Measurements from ENCODE around the gene STX3. TPM values are rescaled to one million over a fixed set of nuclear protein-coding genes. Genes with fewer than 3 reads are reported as not detected.

The STX3 gene
- total and polyA plus RNA-seq, 2 of the 13 experiments (the other 11 are each of a cell fraction or from before 2014, with no cell fraction given): 16.5 to 24.0 TPM

DNA sequence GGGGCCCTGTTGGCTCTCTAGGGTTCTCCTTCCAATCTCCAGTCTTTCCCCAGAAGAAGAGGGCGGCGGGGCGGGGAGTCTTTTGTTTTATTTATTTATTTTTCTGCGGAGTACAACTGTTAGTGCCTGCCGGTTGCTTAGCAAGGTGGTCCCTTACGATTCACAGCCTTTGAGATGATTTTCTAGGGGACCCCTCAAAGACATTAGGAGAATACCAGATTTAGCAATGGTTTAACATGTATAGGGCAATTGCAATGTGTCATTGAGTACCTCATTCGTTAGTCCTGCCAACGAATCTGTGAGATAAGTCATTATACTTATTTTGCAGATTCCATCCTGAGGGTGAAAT is 55.7 kb downstream of the STX3 start (continued):
- TF ChIP-seq, protein P1, sequence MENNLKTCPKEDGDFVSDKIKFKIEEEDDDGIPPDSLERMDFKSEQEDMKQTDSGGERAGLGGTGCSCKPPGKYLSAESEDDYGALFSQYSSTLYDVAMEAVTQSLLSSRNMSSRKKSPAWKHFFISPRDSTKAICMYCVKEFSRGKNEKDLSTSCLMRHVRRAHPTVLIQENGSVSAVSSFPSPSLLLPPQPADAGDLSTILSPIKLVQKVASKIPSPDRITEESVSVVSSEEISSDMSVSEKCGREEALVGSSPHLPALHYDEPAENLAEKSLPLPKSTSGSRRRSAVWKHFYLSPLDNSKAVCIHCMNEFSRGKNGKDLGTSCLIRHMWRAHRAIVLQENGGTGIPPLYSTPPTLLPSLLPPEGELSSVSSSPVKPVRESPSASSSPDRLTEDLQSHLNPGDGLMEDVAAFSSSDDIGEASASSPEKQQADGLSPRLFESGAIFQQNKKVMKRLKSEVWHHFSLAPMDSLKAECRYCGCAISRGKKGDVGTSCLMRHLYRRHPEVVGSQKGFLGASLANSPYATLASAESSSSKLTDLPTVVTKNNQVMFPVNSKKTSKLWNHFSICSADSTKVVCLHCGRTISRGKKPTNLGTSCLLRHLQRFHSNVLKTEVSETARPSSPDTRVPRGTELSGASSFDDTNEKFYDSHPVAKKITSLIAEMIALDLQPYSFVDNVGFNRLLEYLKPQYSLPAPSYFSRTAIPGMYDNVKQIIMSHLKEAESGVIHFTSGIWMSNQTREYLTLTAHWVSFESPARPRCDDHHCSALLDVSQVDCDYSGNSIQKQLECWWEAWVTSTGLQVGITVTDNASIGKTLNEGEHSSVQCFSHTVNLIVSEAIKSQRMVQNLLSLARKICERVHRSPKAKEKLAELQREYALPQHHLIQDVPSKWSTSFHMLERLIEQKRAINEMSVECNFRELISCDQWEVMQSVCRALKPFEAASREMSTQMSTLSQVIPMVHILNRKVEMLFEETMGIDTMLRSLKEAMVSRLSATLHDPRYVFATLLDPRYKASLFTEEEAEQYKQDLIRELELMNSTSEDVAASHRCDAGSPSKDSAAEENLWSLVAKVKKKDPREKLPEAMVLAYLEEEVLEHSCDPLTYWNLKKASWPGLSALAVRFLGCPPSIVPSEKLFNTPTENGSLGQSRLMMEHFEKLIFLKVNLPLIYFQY (CRISPR knock-in tag; IDR thresholded peaks at IDR 0.05; ENCODE audit: borderline replicate concordance): 0 out of 2 replicates have a peak, but pooled peaks have one; percentile 0
- 0 out of 2 replicates have a peak, but pooled peaks have one; percentile 7 for TF ChIP-seq ZNF33B (CRISPR knock-in tag; IDR thresholded peaks at IDR 0.05)
- no peak for TF ChIP-seq BHLHE40 (IDR thresholded peaks at IDR 0.05; ENCODE audit: low read length)

DNA sequence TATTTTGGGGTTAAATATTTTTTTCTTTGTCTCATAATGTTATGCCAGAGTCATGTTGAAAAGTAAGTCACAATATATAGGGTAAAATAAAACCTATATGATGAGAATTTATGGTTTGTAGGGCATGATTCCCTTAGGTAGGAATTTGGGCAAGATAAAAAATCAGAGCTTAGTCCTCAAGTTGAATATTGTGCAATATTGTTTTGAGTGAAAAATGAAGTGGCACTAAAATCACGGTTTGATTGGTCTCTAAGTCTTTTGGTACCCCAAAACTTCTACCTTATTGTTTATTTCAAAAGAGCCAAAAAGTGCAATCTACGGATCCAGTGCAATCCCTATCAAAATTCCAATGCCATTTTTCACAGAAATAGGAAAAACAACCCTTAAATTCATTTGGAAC is 57.0 kb downstream of the STX3 start:
- H3K4me1 ChIP-seq (ENCODE audit: insufficient read depth, low read length): peaks cover 41% of the 10 kb centered on the region
- in situ Hi-C loops (cut with HindIII; ENCODE audit: extremely low pct_ligation_motif_present, low pct_unique_long_range_greater_than_20kb): no loop called here
- no peak for TF ChIP-seq HNRNPL (IDR thresholded peaks at IDR 0.05; ENCODE audit: low read depth, low read length)
- TF ChIP-seq CEBPB (IDR thresholded peaks at IDR 0.05; ENCODE audit: borderline replicate concordance, low read depth, low read length): peak; percentile 52; the same call in 1 of the 2 replicates
- H3K79me2 ChIP-seq (ENCODE audit: insufficient read depth, low read length): peaks cover 4% of the 10 kb centered on the region
- CTCF ChIA-PET (ENCODE audit: low intra/inter-chr PET ratio, low total read pairs): no interaction called here
- DNase-seq (ENCODE audit: low spot score): no peak
- no TSS peak for BruUV-seq (replicated peaks)
- FAIRE-seq: no peak
- H3K4me2 ChIP-seq (ENCODE audit: low read depth, low read length): no peak overlapping the region
- WGBS (ENCODE audit: low lambda C conversion rate): 43% methylated on average over 2 of the region's 2 CpGs
- H3K9me3 ChIP-seq (ENCODE audit: low read length): no peaks in the 10 kb centered on the region
- intact Hi-C loops (cut with micrococcal nuclease; ENCODE audit: unreplicated experiment): no loop called here
- H2AFZ ChIP-seq (ENCODE audit: low read length): no peak overlapping the region
- no peaks in the 10 kb centered on the region for H3K27me3 ChIP-seq (ENCODE audit: control insufficient read depth in 1 of 2, insufficient read depth in 2 of 2, low read length in 2 of 2)
- ATAC-seq: no peak
- POLR2A ChIA-PET: no interaction called here
- no peak overlapping the region for H3K4me3 ChIP-seq (replicated peaks in 1 of 3; ENCODE audit: insufficient read depth in 1 of 3, low read depth in 2 of 3, low read length in 3 of 3)
- no peak overlapping the region for H3K27ac ChIP-seq (ENCODE audit: extremely low read length, insufficient read depth, low read length)
- H3K9ac ChIP-seq (ENCODE audit: insufficient read depth, low read depth, low read length): no peak overlapping the region
- no peaks in the 10 kb centered on the region for H4K20me1 ChIP-seq (ENCODE audit: insufficient read depth, low read length)
- H3K36me3 ChIP-seq (replicated peaks in 1 of 2; ENCODE audit: control insufficient read depth in 1 of 2, insufficient read depth in 2 of 2, low read length in 2 of 2): peaks cover 0 to 3% of the 10 kb centered on the region in 2 experiments; a peak in 1 of 5 replicates
